22Rv1 (cell line): ENCODE results near the gene NIPAL1.

ENCODE experiments used
- ZFX ChIP-seq: fragments of 450-650 bp; IDR thresholded peaks from 2 replicates; pipeline ENCODE4 v1.6.1; 2017; ENCODE audit warnings: antibody characterized with exemption, borderline replicate concordance
- TF ChIP-seq, protein P1 (sequence below): fragments of 450-650 bp; IDR thresholded peaks from 2 replicates; pipeline ENCODE4 v1.5.1; 2017; ENCODE audit warnings: mild to moderate bottlenecking

DNA sequence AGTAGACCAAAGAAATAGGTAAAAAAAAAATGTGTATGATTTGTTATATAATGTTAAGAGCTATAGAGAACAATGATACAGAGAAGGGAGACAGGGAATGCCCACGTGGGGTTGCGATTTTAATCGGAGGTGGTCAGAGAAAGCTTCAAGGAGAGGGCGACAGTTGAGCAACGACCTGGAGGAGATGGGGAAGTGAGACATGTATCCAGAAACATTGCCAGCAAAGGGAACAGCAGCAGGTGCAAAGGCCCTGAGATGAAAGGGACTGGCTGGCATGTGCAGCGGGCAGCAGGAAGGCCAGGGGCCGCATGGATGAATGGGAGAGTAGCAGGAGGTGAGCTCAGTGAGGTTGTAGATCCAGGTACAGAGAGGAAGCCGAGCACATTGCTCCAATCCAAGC, 32.9 kb downstream of the NIPAL1 start:
- TF ChIP-seq, protein P1, sequence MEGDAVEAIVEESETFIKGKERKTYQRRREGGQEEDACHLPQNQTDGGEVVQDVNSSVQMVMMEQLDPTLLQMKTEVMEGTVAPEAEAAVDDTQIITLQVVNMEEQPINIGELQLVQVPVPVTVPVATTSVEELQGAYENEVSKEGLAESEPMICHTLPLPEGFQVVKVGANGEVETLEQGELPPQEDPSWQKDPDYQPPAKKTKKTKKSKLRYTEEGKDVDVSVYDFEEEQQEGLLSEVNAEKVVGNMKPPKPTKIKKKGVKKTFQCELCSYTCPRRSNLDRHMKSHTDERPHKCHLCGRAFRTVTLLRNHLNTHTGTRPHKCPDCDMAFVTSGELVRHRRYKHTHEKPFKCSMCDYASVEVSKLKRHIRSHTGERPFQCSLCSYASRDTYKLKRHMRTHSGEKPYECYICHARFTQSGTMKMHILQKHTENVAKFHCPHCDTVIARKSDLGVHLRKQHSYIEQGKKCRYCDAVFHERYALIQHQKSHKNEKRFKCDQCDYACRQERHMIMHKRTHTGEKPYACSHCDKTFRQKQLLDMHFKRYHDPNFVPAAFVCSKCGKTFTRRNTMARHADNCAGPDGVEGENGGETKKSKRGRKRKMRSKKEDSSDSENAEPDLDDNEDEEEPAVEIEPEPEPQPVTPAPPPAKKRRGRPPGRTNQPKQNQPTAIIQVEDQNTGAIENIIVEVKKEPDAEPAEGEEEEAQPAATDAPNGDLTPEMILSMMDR, result no peak
- TF ChIP-seq ZFX, result no peak
